ENCODE measurements around the gene USP34. TPM values are rescaled to one million over a fixed set of nuclear protein-coding genes. Genes with fewer than 3 reads are reported as not detected.

The USP34 gene, protein sequence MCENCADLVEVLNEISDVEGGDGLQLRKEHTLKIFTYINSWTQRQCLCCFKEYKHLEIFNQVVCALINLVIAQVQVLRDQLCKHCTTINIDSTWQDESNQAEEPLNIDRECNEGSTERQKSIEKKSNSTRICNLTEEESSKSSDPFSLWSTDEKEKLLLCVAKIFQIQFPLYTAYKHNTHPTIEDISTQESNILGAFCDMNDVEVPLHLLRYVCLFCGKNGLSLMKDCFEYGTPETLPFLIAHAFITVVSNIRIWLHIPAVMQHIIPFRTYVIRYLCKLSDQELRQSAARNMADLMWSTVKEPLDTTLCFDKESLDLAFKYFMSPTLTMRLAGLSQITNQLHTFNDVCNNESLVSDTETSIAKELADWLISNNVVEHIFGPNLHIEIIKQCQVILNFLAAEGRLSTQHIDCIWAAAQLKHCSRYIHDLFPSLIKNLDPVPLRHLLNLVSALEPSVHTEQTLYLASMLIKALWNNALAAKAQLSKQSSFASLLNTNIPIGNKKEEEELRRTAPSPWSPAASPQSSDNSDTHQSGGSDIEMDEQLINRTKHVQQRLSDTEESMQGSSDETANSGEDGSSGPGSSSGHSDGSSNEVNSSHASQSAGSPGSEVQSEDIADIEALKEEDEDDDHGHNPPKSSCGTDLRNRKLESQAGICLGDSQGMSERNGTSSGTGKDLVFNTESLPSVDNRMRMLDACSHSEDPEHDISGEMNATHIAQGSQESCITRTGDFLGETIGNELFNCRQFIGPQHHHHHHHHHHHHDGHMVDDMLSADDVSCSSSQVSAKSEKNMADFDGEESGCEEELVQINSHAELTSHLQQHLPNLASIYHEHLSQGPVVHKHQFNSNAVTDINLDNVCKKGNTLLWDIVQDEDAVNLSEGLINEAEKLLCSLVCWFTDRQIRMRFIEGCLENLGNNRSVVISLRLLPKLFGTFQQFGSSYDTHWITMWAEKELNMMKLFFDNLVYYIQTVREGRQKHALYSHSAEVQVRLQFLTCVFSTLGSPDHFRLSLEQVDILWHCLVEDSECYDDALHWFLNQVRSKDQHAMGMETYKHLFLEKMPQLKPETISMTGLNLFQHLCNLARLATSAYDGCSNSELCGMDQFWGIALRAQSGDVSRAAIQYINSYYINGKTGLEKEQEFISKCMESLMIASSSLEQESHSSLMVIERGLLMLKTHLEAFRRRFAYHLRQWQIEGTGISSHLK (N-terminal part only)
- total RNA-seq, result 139 and 160 TPM in 2 replicates
- long read RNA-seq, partial matches to known transcripts, result 22 of 27 reads
- long read RNA-seq, other reads (novel, unspliced or antisense), result 5 of 27 reads

DNA sequence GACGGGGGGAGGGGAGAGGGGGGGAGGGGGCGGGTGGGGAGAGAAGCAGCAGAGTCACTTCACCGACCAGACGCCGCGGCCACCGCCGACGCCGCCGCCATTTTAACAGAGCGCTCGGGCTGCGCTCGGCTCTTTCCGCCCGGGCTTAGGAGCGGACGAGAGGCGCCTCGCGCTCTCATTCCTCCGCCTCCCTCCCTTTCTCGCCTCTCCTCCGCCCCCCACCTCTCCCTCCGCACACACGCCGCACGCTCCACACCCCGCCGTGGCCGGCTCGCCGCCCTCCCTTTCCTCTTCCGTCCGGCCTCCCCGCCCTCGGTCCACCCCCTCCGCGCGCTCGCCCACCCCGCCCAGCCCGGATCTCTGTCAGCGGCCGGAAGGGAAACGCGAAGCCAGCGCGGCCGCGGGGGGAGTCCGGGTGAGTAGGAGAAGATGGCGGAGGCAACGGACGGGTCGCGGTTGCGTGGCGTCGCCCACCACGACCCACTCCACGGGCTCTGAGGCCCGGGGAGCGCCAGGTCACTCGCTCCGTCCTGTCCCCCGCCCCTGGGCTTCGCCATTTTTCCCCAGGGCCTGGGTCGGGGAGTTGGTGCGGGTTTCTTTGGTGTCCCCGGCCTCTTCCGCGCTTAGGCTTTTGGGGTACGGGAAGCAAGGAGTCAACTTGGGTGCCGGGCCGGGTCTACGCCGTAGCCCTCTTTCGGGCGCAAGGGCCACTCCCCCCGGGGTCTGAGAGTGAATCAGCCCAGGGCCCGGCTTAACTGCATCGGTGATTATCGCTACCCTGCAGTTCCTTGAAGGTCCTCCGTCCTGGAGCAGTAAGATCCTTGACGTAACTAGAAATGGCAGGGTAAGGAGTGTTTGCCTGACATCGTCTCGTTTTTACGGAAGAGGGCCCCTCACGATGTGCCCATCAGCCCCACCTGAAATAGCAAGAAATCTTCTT, at the start of gene USP34:
Gene USP34 (minus strand): TSS at position 123 of the 940 bp plus-strand sequence. CDS start 395 bp downstream, outside the sequence.
- Mint-ChIP-seq H3K4me1 (ENCODE audit: low read depth) (peaks cover 16% of the 10 kb centered on the region), H3K27me3 (no peaks in the 10 kb centered on the region), H3K27ac (peak within 1 kb of the TSS; percentile 99), H3K36me3 (ENCODE audit: insufficient read depth) (peaks cover 3% of the 10 kb centered on the region), H3K9me3 (ENCODE audit: low read depth) (no peaks in the 10 kb centered on the region), H3K4me3 (ENCODE audit: low read depth) (peak within 1 kb of the TSS; percentile 95)
- TF ChIP-seq, protein P1, sequence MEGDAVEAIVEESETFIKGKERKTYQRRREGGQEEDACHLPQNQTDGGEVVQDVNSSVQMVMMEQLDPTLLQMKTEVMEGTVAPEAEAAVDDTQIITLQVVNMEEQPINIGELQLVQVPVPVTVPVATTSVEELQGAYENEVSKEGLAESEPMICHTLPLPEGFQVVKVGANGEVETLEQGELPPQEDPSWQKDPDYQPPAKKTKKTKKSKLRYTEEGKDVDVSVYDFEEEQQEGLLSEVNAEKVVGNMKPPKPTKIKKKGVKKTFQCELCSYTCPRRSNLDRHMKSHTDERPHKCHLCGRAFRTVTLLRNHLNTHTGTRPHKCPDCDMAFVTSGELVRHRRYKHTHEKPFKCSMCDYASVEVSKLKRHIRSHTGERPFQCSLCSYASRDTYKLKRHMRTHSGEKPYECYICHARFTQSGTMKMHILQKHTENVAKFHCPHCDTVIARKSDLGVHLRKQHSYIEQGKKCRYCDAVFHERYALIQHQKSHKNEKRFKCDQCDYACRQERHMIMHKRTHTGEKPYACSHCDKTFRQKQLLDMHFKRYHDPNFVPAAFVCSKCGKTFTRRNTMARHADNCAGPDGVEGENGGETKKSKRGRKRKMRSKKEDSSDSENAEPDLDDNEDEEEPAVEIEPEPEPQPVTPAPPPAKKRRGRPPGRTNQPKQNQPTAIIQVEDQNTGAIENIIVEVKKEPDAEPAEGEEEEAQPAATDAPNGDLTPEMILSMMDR (IDR thresholded peaks at IDR 0.05; ENCODE audit: unreplicated experiment), result peak; percentile 7
- peak; percentile 88 for DNase-seq (ENCODE audit: low spot score, unreplicated experiment)

DNA sequence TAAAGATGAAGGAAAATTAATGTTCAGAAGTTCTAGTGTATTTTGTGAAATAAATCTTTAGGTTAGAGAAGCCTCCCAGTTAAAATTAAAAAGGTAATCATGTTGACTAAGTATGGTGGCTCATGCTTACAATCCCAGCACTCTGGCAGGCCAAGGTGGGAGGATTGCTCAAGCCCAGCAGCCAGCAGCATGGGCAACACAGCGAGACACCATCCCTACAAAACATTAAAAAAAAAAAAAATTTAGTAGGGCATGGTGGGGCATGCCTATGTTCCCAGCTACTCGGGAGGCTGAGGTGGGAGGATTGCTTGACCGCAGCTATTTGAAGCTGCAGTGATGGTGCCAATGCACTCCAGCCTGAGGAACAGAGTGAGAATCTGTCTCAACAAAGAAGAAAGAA, 49.4 kb upstream of the USP34 start:
- Mint-ChIP-seq H3K27me3 (no peaks in the 10 kb centered on the region), H3K4me3 (ENCODE audit: low read depth) (no peak overlapping the region), H3K36me3 (ENCODE audit: insufficient read depth) (peaks cover 11% of the 10 kb centered on the region), H3K4me1 (ENCODE audit: low read depth) (peaks cover 8% of the 10 kb centered on the region), H3K27ac (no peak overlapping the region), H3K9me3 (ENCODE audit: low read depth) (no peaks in the 10 kb centered on the region)
- TF ChIP-seq, protein P1 (IDR thresholded peaks at IDR 0.05; ENCODE audit: unreplicated experiment), result no peak
- no peak for DNase-seq (ENCODE audit: low spot score, unreplicated experiment)

DNA sequence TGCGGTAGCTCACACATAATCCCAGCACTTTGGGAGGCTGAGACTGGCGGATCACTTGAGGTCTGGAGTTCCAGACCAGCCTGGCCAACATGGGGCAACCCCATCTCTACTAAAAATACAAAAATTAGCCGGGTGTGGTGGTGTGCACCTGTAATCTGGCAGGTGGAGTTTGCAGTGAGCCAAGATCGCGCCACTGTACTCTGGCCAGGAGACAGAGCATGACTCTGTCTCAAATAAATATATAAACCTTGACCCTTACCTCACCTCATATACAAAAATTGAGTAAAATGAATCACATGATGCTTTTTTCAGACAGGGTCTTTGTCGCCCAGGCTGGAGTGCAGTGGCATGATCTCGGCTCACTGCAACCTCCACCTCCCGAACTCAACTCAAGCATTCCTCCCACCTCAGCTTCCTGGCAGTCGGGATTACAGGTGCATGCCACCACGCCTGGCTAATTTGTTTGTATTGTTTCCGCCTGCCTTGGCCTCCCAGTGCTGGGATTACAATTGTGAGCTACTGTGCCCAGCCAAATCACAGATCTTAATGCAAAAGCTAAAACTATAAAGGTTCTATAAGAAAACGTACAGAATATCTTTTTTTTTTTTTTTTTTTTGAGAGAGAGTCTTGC, 42.0 kb upstream of the USP34 start:
- TF ChIP-seq, protein P1 (IDR thresholded peaks at IDR 0.05; ENCODE audit: unreplicated experiment), result no peak
- Mint-ChIP-seq H3K27me3 (no peaks in the 10 kb centered on the region), H3K36me3 (ENCODE audit: insufficient read depth) (peaks cover 23% of the 10 kb centered on the region), H3K27ac (no peak overlapping the region), H3K4me1 (ENCODE audit: low read depth) (peaks cover 3% of the 10 kb centered on the region), H3K4me3 (ENCODE audit: low read depth) (no peak overlapping the region), H3K9me3 (ENCODE audit: low read depth) (no peaks in the 10 kb centered on the region)
- no peak for DNase-seq (ENCODE audit: low spot score, unreplicated experiment)

DNA sequence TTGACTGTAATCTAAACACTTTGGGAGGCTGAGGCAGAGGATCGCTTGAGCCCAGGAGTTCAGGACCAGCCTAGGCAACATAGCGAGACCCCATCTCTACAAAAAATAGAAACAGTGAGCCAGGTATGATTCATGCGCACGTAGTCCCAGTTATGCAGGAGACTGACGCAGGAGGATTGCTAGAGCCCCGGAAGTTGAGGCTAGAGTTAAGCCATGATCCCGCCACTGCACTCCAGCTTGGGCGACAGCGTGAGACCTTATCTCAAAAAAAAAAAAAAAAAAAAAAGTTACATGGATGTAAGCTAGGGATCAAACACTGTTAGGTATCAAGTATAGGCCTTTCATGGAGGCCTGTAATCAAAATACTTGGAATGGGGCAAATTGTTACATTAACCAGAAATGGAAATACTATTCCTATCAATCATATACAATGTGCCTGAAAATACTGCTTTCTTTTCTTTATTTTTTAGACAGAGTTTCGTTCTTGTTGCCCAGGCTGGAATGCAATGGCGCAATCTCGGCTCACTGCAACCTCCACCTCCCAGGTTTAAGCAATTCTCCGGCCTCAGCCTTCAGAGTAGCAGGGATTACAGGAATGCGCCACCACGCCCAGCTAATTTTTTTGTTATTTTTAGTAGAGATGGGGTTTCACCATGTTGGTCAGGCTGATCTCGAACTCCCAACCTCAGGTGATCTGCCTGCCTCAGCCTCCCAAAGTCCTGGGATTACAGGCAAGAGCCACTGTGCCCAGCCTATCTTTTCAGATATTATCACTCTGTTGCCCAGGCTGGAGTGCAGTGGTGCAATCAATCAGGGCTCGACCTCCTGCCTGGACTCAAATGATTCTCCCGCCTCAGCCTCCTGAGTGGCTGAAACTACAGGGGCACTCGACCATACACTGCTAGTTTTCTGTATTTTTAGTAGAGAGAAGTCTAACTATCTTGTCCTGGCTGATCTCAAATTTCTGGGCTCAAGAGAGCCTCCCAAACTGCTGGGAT, 40.1 kb upstream of the USP34 start:
- peak overlapping the region; percentile 56 for H3K27ac Mint-ChIP-seq
- peaks cover 3% of the 10 kb centered on the region for H3K4me1 Mint-ChIP-seq (ENCODE audit: low read depth)
- no peaks in the 10 kb centered on the region for H3K9me3 Mint-ChIP-seq (ENCODE audit: low read depth)
- no peaks in the 10 kb centered on the region for H3K27me3 Mint-ChIP-seq
- H3K4me3 Mint-ChIP-seq (ENCODE audit: low read depth), result no peak overlapping the region
- TF ChIP-seq, protein P1 (IDR thresholded peaks at IDR 0.05; ENCODE audit: unreplicated experiment), result no peak
- peaks cover 22% of the 10 kb centered on the region for H3K36me3 Mint-ChIP-seq (ENCODE audit: insufficient read depth)
- no peak for DNase-seq (ENCODE audit: low spot score, unreplicated experiment)
